Breast epithelium (tissue), 3 donors: Measurements from ENCODE around the gene DEFB121.

Experiments
- CTCF ChIP-seq, 3 donors: fragments of 450-650 bp; IDR thresholded peaks; one replicate each; pipeline ENCODE4 v1.5.1; 2016 to 2017; ENCODE audit warnings: antibody characterized with exemption in 3 of 3, mild to moderate bottlenecking in 3 of 3, moderate library complexity in 3 of 3
- POLR2AphosphoS5 ChIP-seq, 3 donors: sonication (generic); formaldehyde crosslinking; IDR thresholded peaks; one replicate each; pipeline ENCODE4 v1.6.1; 2017; ENCODE audit warnings: antibody characterized with exemption in 3 of 3

- TF ChIP-seq CTCF (IDR thresholded peaks at IDR 0.05) (no peak), POLR2AphosphoS5 (IDR thresholded peaks at IDR 0.05) (no peak)
Observed at GRCh38 chr20:31454361-31454760, 48.3 kb upstream of the DEFB121 start.
